IMR-90 (cell line): Measurements from ENCODE around the gene NRG4. TPM values are rescaled to one million over a fixed set of nuclear protein-coding genes. Genes with fewer than 3 reads are reported as not detected.

Experiments used
- ATAC-seq: fragments of 200-7000 bp; cut with Tn5 transposase; 2 replicates; pipeline ENCODE4 v1.9.1; 2020; ENCODE audit warnings: low read depth, mild to moderate bottlenecking, moderate library complexity
- BruUV-seq: library from RNA; stranded (reverse); fragments of 400-500 nt; replicated peaks from 2 replicates; lab custom pipeline; 2021; lab: Mats Ljungman, UMichigan
- CTCF ChIA-PET: fragments of 300-600 bp; formaldehyde crosslinking; extraction: SDS; loops from one replicate; lab custom pipeline; 2021; ENCODE audit warnings: antibody characterized with exemption; lab: Yijun Ruan, JAX
- POLR2A ChIA-PET: fragments of 300-600 bp; sonication (Branson Sonifier 250); formaldehyde crosslinking; loops from one replicate; lab custom pipeline; 2022; ENCODE audit warnings: antibody characterized with exemption; ENCODE audit not compliant: unreplicated experiment; lab: Charles Lee
- DNase-seq: peaks from one replicate; pipeline ENCODE4 v3.0.0; 2013
- H2AFZ ChIP-seq: replicated peaks from 2 replicates; pipeline ENCODE3; 2013; ENCODE audit warnings: low read length, mild to moderate bottlenecking; ENCODE audit not compliant: poor library complexity
- H2AK5ac ChIP-seq: 2 replicates; pipeline ENCODE4 v1.6.1; 2013; ENCODE audit warnings: low read depth, low read length, inconsistent platforms
- H2AK9ac ChIP-seq: replicated peaks from 2 replicates; pipeline ENCODE3; 2013; ENCODE audit warnings: mild to moderate bottlenecking, low read depth, low read length, moderate library complexity; ENCODE audit not compliant: poor library complexity
- H2BK120ac ChIP-seq: 2 replicates; pipeline ENCODE4 v1.6.1; 2013; ENCODE audit warnings: low read depth, low read length, inconsistent platforms
- H2BK15ac ChIP-seq: 3 replicates; pipeline ENCODE4 v1.6.1; 2013; ENCODE audit warnings: low read depth, low read length, inconsistent platforms
- H2BK20ac ChIP-seq: 2 replicates; pipeline ENCODE4 v1.6.1; 2013; ENCODE audit warnings: low read depth, mild to moderate bottlenecking, inconsistent platforms, low read length, moderate library complexity
- H2BK5ac ChIP-seq: 2 replicates; pipeline ENCODE4 v1.6.1; 2013; ENCODE audit warnings: mild to moderate bottlenecking, low read depth, low read length, inconsistent platforms; ENCODE audit not compliant: poor library complexity, severe bottlenecking
- H3K14ac ChIP-seq: replicated peaks from 2 replicates; pipeline ENCODE4 v1.6.1; 2013; ENCODE audit warnings: low read depth, low read length, inconsistent platforms
- H3K18ac ChIP-seq: 2 replicates; pipeline ENCODE4 v1.6.1; 2013; ENCODE audit warnings: low read depth, low read length, control low read depth
- H3K23ac ChIP-seq: 2 replicates; pipeline ENCODE4 v1.6.1; 2013; ENCODE audit warnings: low read depth, low read length, inconsistent platforms
- H3K27ac ChIP-seq: 2 replicates; pipeline ENCODE4 v1.5.1; 2013; ENCODE audit warnings: mild to moderate bottlenecking, control low read depth, low read length; ENCODE audit not compliant: insufficient read depth
- H3K27me3 ChIP-seq: 2 replicates; pipeline ENCODE4 v1.6.1; 2013; ENCODE audit warnings: low read length; ENCODE audit not compliant: control insufficient read depth, insufficient read depth
- H3K36me3 ChIP-seq: 2 replicates; pipeline ENCODE4 v1.6.1; 2013; ENCODE audit warnings: low read length, mixed read lengths; ENCODE audit not compliant: control insufficient read depth, insufficient read depth
- H3K4ac ChIP-seq: 2 replicates; pipeline ENCODE4 v1.6.1; 2013; ENCODE audit warnings: low read depth, low read length, inconsistent platforms
- H3K4me1 ChIP-seq: 2 replicates; pipeline ENCODE4 v1.6.1; 2013; ENCODE audit warnings: low read length, mixed read lengths; ENCODE audit not compliant: control insufficient read depth, insufficient read depth
- H3K4me2 ChIP-seq: 2 replicates; pipeline ENCODE4 v1.6.1; 2013; ENCODE audit warnings: low read depth, mild to moderate bottlenecking, control low read depth, low read length, moderate library complexity
- H3K4me3 ChIP-seq: 2 replicates; pipeline ENCODE4 v1.5.1; 2013; ENCODE audit warnings: low read depth, mild to moderate bottlenecking, control low read depth, low read length, moderate library complexity; ENCODE audit not compliant: insufficient read depth
- H3K56ac ChIP-seq: 2 replicates; pipeline ENCODE4 v1.6.1; 2013; ENCODE audit warnings: low read length, inconsistent platforms; ENCODE audit not compliant: insufficient read depth; ENCODE audit errors: extremely low read depth
- H3K79me1 ChIP-seq, 2 experiments: 2 replicates each; pipeline ENCODE4 v1.6.1; 2013; ENCODE audit warnings: low read length in 2 of 2, inconsistent platforms in 1 of 2, low read depth in 1 of 2
- H3K9ac ChIP-seq: 2 replicates; pipeline ENCODE4 v1.6.1; 2013; ENCODE audit warnings: low read depth, low read length, control low read depth
- H3K9me1 ChIP-seq: 2 replicates; pipeline ENCODE4 v1.6.1; 2013; ENCODE audit warnings: low read length, inconsistent platforms; ENCODE audit not compliant: insufficient read depth
- H3K9me3 ChIP-seq: 2 replicates; pipeline ENCODE4 v1.6.1; 2013; ENCODE audit warnings: low read length; ENCODE audit not compliant: control insufficient read depth, insufficient read depth
- H4K20me1 ChIP-seq: 2 replicates; pipeline ENCODE4 v1.6.1; 2013; ENCODE audit warnings: low read length, inconsistent platforms; ENCODE audit not compliant: insufficient read depth
- H4K5ac ChIP-seq: 2 replicates; pipeline ENCODE4 v1.6.1; 2013; ENCODE audit warnings: mild to moderate bottlenecking, low read depth, low read length, control low read depth
- H4K8ac ChIP-seq, 2 experiments: 2 replicates each; pipeline ENCODE4 v1.6.1; 2013; ENCODE audit warnings: low read depth in 2 of 2, low read length in 2 of 2, control low read depth in 1 of 2, inconsistent platforms in 1 of 2
- H4K91ac ChIP-seq: 2 replicates; pipeline ENCODE4 v1.6.1; 2013; ENCODE audit warnings: low read depth, low read length, inconsistent platforms; ENCODE audit not compliant: insufficient read depth
- BHLHE40 ChIP-seq: fragments of 150-350 bp; IDR thresholded peaks from 2 replicates; pipeline ENCODE4 v1.6.1; 2016; ENCODE audit warnings: mild to moderate bottlenecking, low read depth, low read length
- CEBPB ChIP-seq: IDR thresholded peaks from 2 replicates; pipeline ENCODE4 v1.6.1; 2012; ENCODE audit warnings: low read depth, low read length, improper control_type of control experiment
- CHD1 ChIP-seq: IDR thresholded peaks from 2 replicates; pipeline ENCODE4 v1.6.1; 2012; ENCODE audit warnings: low read depth, low read length, improper control_type of control experiment
- CTCF ChIP-seq: conservative IDR thresholded peaks from 2 replicates; pipeline ENCODE4 v1.5.1; 2012; ENCODE audit warnings: mild to moderate bottlenecking, low read depth, low read length, improper control_type of control experiment
- ELK1 ChIP-seq: fragments of 150-350 bp; IDR thresholded peaks from 2 replicates; pipeline ENCODE4 v1.6.1; 2016; ENCODE audit warnings: low read depth, mild to moderate bottlenecking, low read length, moderate library complexity, borderline replicate concordance
- MAFK ChIP-seq: IDR thresholded peaks from 2 replicates; pipeline ENCODE4 v1.6.1; 2012; ENCODE audit warnings: low read depth, low read length, improper control_type of control experiment
- MAZ ChIP-seq: IDR thresholded peaks from 2 replicates; pipeline ENCODE4 v1.6.1; 2012; ENCODE audit warnings: low read depth, mild to moderate bottlenecking, low read length, improper control_type of control experiment, moderate library complexity, borderline replicate concordance
- MXI1 ChIP-seq: IDR thresholded peaks from 2 replicates; pipeline ENCODE4 v1.6.1; 2012; ENCODE audit warnings: low read depth, mild to moderate bottlenecking, low read length, moderate library complexity, borderline replicate concordance
- NFE2L2 ChIP-seq: fragments of 150-350 bp; IDR thresholded peaks from 2 replicates; pipeline ENCODE4 v1.6.1; 2016; ENCODE audit warnings: low read depth, mild to moderate bottlenecking, low read length
- POLR2A ChIP-seq: IDR thresholded peaks from 2 replicates; pipeline ENCODE4 v1.6.1; 2012; ENCODE audit warnings: mild to moderate bottlenecking, low read depth, low read length
- RAD21 ChIP-seq: IDR thresholded peaks from 2 replicates; pipeline ENCODE4 v1.6.1; 2012; ENCODE audit warnings: low read length, improper control_type of control experiment
- RCOR1 ChIP-seq: IDR thresholded peaks from 2 replicates; pipeline ENCODE4 v1.6.1; 2012; ENCODE audit warnings: mild to moderate bottlenecking, low read length, improper control_type of control experiment; ENCODE audit not compliant: insufficient replicate concordance
- RFX5 ChIP-seq: IDR thresholded peaks from 2 replicates; pipeline ENCODE4 v1.8.0; 2012; ENCODE audit warnings: low read depth, mild to moderate bottlenecking, low read length, moderate library complexity
- SMC3 ChIP-seq: fragments of 150-350 bp; IDR thresholded peaks from 2 replicates; pipeline ENCODE4 v1.6.1; 2016; ENCODE audit warnings: low read depth, mild to moderate bottlenecking, antibody characterized with exemption, low read length, moderate library complexity
- WGBS, 2 experiments: methylation state at CpG; one replicate each; pipeline versions ENCODE4 v1.1.5 to v1.1.7; 2013; ENCODE audit warnings: missing lambda C conversion rate in 2 of 2; ENCODE audit not compliant: insufficient read length in 1 of 2; ENCODE audit errors: extremely low coverage in 2 of 2; 5-methylcytosine and 5-hydroxymethylcytosine counted together
- dilution Hi-C: fragments of 300-500 bp; cut with HindIII; formaldehyde crosslinking; loops from one replicate; pipeline ENCODE4 v1.14.3; 2018; ENCODE audit warnings: low sequenced_read_pairs; ENCODE audit not compliant: unreplicated experiment
- in situ Hi-C: fragments of 300-500 bp; cut with MboI; formaldehyde crosslinking; loops from 3 replicates; pipeline ENCODE4 v1.14.3; 2019; ENCODE audit warnings: low sequenced_read_pairs, inconsistent platforms, mixed read lengths
- intact Hi-C: fragments of 100-400 bp; cut with micrococcal nuclease; formaldehyde crosslinking; loops from 2 replicates; pipeline ENCODE4 v1.10.0; 2022
- polyA plus RNA-seq, 3 experiments: library from polyadenylated mRNA; depleted of rRNA; stranded (reverse); fragments of >200 nt; gene quantifications; 2 replicates each; pipeline ENCODE4 v1.2.3, GENCODE V29; 2012; ENCODE audit warnings: low replicate concordance in 1 of 3
- total RNA-seq: library from RNA; depleted of rRNA; stranded (reverse); fragments of >200 nt; gene quantifications from 2 replicates; pipeline ENCODE4 v1.2.3, GENCODE V29; 2012

The NRG4 gene
- total and polyA plus RNA-seq, 2 of the 4 experiments (the other 2 are of a cell fraction): not detected

- H3K27me3 ChIP-seq: no peaks in the 10 kb centered on the region
- no peak overlapping the region for H3K9ac ChIP-seq
- no peak overlapping the region for H4K5ac ChIP-seq
- H3K36me3 ChIP-seq: peaks cover 8% of the 10 kb centered on the region
- no peaks in the 10 kb centered on the region for H3K9me3 ChIP-seq
- BruUV-seq: no TSS peak
- in situ Hi-C loops: no loop called here
- no peak overlapping the region for H2BK15ac ChIP-seq
- CTCF ChIA-PET: no interaction called here
- no peak overlapping the region for H2AK5ac ChIP-seq
- WGBS, 2 experiments: no CpG with 5 or more reads among the region's 1 CpG
- no peak overlapping the region for H3K14ac ChIP-seq
- no peak overlapping the region for H2BK20ac ChIP-seq
- no peak for ATAC-seq
- POLR2A ChIA-PET: interaction anchor here (0.5 kb wide), 1 partner anchor 84 kb away, joined by 6 read pairs; no protein-coding TSS in a partner anchor
- H3K18ac ChIP-seq: no peak overlapping the region
- H2AK9ac ChIP-seq: no peak overlapping the region
- peaks cover 4% of the 10 kb centered on the region for H3K4me1 ChIP-seq
- no peak overlapping the region for H3K4me3 ChIP-seq
- no peak overlapping the region for H3K56ac ChIP-seq
- no peak overlapping the region for H4K8ac ChIP-seq
- intact Hi-C loops: no loop called here
- H2BK120ac ChIP-seq: no peak overlapping the region
- H4K20me1 ChIP-seq: peaks cover 43% of the 10 kb centered on the region
- H3K23ac ChIP-seq: no peak overlapping the region
- no peak overlapping the region for H2AFZ ChIP-seq
- peaks cover 19% of the 10 kb centered on the region for H3K9me1 ChIP-seq
- no peak overlapping the region for H3K4me2 ChIP-seq
- dilution Hi-C loops: no loop called here
- no peak overlapping the region for H3K27ac ChIP-seq
- H4K91ac ChIP-seq: no peak overlapping the region
- TF ChIP-seq RCOR1: no peak
- no peak for TF ChIP-seq RFX5
- TF ChIP-seq POLR2A: no peak
- no peak for TF ChIP-seq BHLHE40
- no peak for TF ChIP-seq MAFK
- no peak for TF ChIP-seq MXI1
- TF ChIP-seq CTCF: no peak
- no peak for TF ChIP-seq RAD21
- TF ChIP-seq ELK1: no peak
- no peak for TF ChIP-seq CHD1
- no peak for TF ChIP-seq NFE2L2
- no peak for TF ChIP-seq SMC3
- no peak for TF ChIP-seq MAZ
- no peak for TF ChIP-seq CEBPB
- H3K79me1 ChIP-seq: peaks cover 38 to 88% of the 10 kb centered on the region in 2 experiments
- H3K4ac ChIP-seq: no peak overlapping the region
- no peak for DNase-seq
- H2BK5ac ChIP-seq: no peak overlapping the region
Observed at GRCh38 chr15:75924576-75924975, 87.6 kb downstream of the NRG4 start.
